ENCODE measurements around the gene B4GALNT4. TPM values are rescaled to one million over a fixed set of nuclear protein-coding genes. Genes with fewer than 3 reads are reported as not detected.

Gene B4GALNT4
- total and polyA plus RNA-seq, 2 of the 4 experiments (the other 2 are of a cell fraction) = 5.2 to 38.6 TPM

DNA sequence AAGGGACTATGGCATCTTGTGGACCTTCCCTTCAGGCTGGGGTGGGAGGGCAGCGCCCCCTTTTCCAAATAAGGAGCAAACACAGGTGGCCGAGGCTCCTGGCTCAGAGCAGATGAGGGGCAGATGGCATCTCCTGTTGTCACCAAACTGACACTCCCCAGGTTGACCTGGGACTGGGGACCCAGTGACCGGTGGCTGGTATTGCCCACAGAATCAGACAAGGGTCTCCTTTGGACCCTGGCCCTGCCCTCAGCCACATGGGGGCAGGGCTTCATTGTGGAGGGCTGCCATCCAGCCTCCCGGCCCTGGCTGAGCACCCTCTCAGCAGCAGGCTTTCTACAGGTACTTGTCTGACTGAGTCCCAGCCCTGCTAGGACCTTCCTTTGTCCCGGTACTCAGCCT, 46.3 kb downstream of the B4GALNT4 start:
- dilution Hi-C loops (cut with HindIII; ENCODE audit: low sequenced_read_pairs, unreplicated experiment) = no loop called here
- intact Hi-C loops (cut with micrococcal nuclease) = no loop called here
- Histone ChIP-seq H3K79me1 (ENCODE audit: low read depth in 1 of 2, low read length in 2 of 2) (no peaks in the 10 kb centered on the region), H3K14ac (replicated peaks; ENCODE audit: low read depth, low read length) (no peak overlapping the region), H2BK20ac (ENCODE audit: low read depth, low read length) (0 out of 2 replicates have a peak overlapping the region, but pooled peaks have one; percentile 7), H4K20me1 (ENCODE audit: insufficient read depth, low read length) (no peaks in the 10 kb centered on the region), H4K8ac (ENCODE audit: low read depth in 2 of 2, low read length in 2 of 2) (0 out of 4 replicates have a peak overlapping the region, but pooled peaks of 1 of the 2 experiments have one; percentile 25), H3K9me1 (ENCODE audit: insufficient read depth, low read length) (0 out of 2 replicates have a peak, but pooled peaks cover 5% of the 10 kb centered on the region), H3K36me3 (ENCODE audit: control insufficient read depth, insufficient read depth, low read length) (no peaks in the 10 kb centered on the region), H4K5ac (ENCODE audit: low read depth, low read length) (no peak overlapping the region), H2BK15ac (ENCODE audit: low read depth, low read length) (no peak overlapping the region; the same call in 2 of the 3 replicates), H3K27ac (ENCODE audit: insufficient read depth, low read length) (no peak overlapping the region), H3K4me3 (ENCODE audit: insufficient read depth, low read depth, low read length) (no peak overlapping the region), H3K4ac (ENCODE audit: low read depth, low read length) (no peak overlapping the region; the same call in 1 of the 2 replicates), H3K4me1 (ENCODE audit: control insufficient read depth, insufficient read depth, low read length) (peaks cover 14% of the 10 kb centered on the region), H3K56ac (ENCODE audit: extremely low read depth, insufficient read depth, low read length) (no peak overlapping the region), H3K23ac (ENCODE audit: low read depth, low read length) (no peak overlapping the region), H2BK120ac (ENCODE audit: low read depth, low read length) (peak overlapping the region; percentile 48; the same call in 1 of the 2 replicates), H2BK5ac (ENCODE audit: low read depth, low read length, poor library complexity, severe bottlenecking) (peak overlapping the region; percentile 44), H2AFZ (replicated peaks; ENCODE audit: low read length, poor library complexity) (peak overlapping the region; percentile 26), H3K18ac (ENCODE audit: low read depth, low read length) (no peak overlapping the region), H2AK5ac (ENCODE audit: low read depth, low read length) (peak overlapping the region; percentile 60; the same call in 1 of the 2 replicates), H4K91ac (ENCODE audit: insufficient read depth, low read depth, low read length) (no peak overlapping the region), H2AK9ac (replicated peaks; ENCODE audit: low read depth, low read length, poor library complexity) (peak overlapping the region; percentile 55), H3K27me3 (ENCODE audit: control insufficient read depth, insufficient read depth, low read length) (peaks cover 36% of the 10 kb centered on the region), H3K9ac (ENCODE audit: low read depth, low read length) (no peak overlapping the region), H3K4me2 (ENCODE audit: low read depth, low read length) (no peak overlapping the region), H3K9me3 (ENCODE audit: control insufficient read depth, insufficient read depth, low read length) (no peaks in the 10 kb centered on the region)
- DNase-seq = no peak
- no peak for TF ChIP-seq CEBPB (IDR thresholded peaks at IDR 0.05; ENCODE audit: low read depth, low read length)
- no peak for TF ChIP-seq MAZ (IDR thresholded peaks at IDR 0.05; ENCODE audit: borderline replicate concordance, low read depth, low read length)
- no peak for TF ChIP-seq BHLHE40 (IDR thresholded peaks at IDR 0.05; ENCODE audit: low read depth, low read length)
- no peak for TF ChIP-seq RCOR1 (IDR thresholded peaks at IDR 0.05; ENCODE audit: insufficient replicate concordance, low read length)
- TF ChIP-seq RFX5 (IDR thresholded peaks at IDR 0.05; ENCODE audit: low read depth, low read length) = no peak
- TF ChIP-seq MXI1 (IDR thresholded peaks at IDR 0.05; ENCODE audit: borderline replicate concordance, low read depth, low read length) = no peak
- no peak for TF ChIP-seq ELK1 (IDR thresholded peaks at IDR 0.05; ENCODE audit: borderline replicate concordance, low read depth, low read length)
- TF ChIP-seq FOS (IDR thresholded peaks at IDR 0.05; ENCODE audit: low read depth, low read length) = no peak
- no peak for TF ChIP-seq NFE2L2 (IDR thresholded peaks at IDR 0.05; ENCODE audit: low read depth, low read length)
- TF ChIP-seq USF2 (IDR thresholded peaks at IDR 0.05; ENCODE audit: low read depth, low read length) = no peak
- no peak for TF ChIP-seq MAFK (IDR thresholded peaks at IDR 0.05; ENCODE audit: low read depth, low read length)
- TF ChIP-seq, protein P1, sequence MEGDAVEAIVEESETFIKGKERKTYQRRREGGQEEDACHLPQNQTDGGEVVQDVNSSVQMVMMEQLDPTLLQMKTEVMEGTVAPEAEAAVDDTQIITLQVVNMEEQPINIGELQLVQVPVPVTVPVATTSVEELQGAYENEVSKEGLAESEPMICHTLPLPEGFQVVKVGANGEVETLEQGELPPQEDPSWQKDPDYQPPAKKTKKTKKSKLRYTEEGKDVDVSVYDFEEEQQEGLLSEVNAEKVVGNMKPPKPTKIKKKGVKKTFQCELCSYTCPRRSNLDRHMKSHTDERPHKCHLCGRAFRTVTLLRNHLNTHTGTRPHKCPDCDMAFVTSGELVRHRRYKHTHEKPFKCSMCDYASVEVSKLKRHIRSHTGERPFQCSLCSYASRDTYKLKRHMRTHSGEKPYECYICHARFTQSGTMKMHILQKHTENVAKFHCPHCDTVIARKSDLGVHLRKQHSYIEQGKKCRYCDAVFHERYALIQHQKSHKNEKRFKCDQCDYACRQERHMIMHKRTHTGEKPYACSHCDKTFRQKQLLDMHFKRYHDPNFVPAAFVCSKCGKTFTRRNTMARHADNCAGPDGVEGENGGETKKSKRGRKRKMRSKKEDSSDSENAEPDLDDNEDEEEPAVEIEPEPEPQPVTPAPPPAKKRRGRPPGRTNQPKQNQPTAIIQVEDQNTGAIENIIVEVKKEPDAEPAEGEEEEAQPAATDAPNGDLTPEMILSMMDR (conservative IDR thresholded peaks at IDR 0.05; ENCODE audit: low read depth, low read length) = no peak
- no peak for TF ChIP-seq RAD21 (IDR thresholded peaks at IDR 0.05; ENCODE audit: low read length)
- TF ChIP-seq SMC3 (IDR thresholded peaks at IDR 0.05; ENCODE audit: low read depth, low read length) = no peak
- 83% methylated on average over 1 of the region's 5 CpGs; no CpG with 5 or more reads in 1 of the 2 experiments for WGBS, 2 experiments (ENCODE audit: extremely low coverage in 2 of 2, insufficient read length in 1 of 2)
- ChIA-PET POLR2A (ENCODE audit: unreplicated experiment) (no interaction called here), CTCF (interaction anchor here (0.9 kb wide), 1 partner anchor 33 kb away, joined by 3 read pairs; no protein-coding TSS in a partner anchor)
- in situ Hi-C loops (cut with MboI; ENCODE audit: low sequenced_read_pairs) = no loop called here
- BruUV-seq (replicated peaks) = no TSS peak
- no peak for ATAC-seq (ENCODE audit: low read depth)
